Stimulated activated CD4-positive, alpha-beta T cell treated with anti-CD3 and anti-CD28 coated beads, Interleukin-4, amount 100 ng/mL, for 48 hours (primary cell): ENCODE measurements around the gene UFSP1.

Experiments
- DNase-seq, 2 donors: peaks; one replicate each; pipeline ENCODE4 v3.0.0-alpha.2; 2020; ENCODE audit warnings: low read depth in 2 of 2

Gene UFSP1

GRCh38 chr7:100882785-100883526, 6.6 kb downstream of the UFSP1 start:
- no peak for DNase-seq

GRCh38 chr7:100882201-100882600, 7.3 kb downstream of the UFSP1 start:
- DNase-seq: no peak

DNA sequence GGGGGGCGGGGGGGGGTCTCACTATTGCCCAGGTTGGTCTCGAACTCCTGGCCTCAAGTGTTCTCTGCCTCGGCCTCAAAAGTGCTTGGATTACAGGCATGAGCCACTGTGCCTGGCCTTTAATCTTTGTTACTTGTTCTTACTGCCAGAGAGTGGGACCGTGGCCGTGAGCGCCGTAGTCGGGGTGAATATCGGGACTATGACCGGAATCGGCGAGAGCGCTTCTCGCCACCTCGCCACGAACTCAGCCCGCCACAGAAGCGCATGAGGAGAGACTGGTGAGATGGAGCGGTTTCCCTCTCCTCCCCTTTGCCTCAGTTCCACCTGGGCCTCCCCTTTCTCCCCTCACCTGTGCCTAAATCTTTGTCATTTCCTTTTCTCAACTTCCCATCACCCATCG, 8.4 kb downstream of the UFSP1 start:
- no peak for DNase-seq

- DNase-seq: no peak
These were observed 8.9 kb downstream of the UFSP1 start for GRCh38 chr7:100880645-100881044.

DNA sequence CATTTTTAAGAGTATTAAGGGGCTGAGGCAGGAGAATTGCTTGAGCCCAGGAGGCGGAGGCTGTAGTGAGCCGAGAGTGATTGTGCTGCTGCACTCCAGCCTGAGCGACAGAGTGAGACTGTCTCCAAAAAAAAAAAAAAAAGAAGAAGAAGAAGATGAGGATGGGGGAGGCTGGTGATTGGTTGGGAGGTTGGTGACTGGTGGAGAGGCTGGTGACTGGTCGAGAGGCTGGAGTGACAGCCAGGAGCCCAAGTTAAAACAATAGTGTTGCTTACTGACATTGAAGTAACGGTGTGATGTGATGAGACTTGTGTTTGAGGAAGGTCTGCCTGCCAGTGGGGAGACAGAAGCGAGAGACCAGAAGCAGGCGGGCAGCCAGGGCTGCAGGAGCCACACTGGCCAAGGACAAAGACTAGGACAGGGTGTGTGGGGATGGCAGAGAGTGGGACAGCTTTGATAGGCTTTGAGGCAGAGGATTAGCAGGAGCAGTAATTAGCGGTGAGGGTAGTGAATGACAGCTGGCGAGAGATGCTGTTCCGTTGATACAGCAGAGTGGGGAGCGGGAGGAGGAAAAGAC, 9.7 kb downstream of the UFSP1 start:
- DNase-seq: no peak

GRCh38 chr7:100878685-100879084, 10.8 kb downstream of the UFSP1 start:
- DNase-seq: no peak

DNA sequence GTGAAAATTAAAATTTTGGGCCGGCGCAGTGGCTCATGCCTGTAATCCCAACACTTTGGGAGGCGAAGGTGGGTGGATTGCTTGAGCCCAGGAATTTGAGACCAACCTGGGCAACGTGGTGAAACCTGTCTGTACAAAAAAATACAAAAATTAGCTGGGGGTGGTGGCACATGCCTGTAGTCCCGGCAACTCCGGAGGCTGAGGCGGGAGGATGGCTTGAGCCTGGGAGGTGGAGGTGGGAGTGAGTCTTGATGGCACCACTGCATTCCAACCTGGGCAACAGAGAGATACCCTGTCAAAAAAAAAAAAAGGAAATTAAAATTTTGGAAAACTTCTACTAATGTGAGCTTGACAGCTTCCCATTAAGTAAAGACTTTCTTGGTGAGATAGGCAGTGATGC, 11.5 kb downstream of the UFSP1 start:
- no peak for DNase-seq

DNA sequence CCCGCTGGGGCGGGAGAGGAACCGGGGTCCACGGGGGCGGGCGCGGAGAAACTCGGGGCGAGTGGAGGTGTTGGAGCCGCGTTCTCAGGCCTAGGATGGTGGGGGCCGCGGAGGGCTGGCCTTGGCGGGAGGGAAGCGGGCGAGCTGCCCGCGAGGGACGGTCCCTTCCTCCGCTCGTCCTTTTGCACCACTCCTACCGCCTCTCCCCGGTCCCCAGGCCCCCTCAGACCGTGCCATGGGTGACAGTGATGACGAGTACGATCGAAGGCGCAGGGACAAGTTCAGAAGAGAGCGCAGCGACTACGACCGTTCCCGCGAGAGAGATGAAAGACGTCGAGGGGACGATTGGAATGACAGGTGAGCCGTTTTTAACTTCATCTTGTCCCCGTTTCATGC, 14.2 kb downstream of the UFSP1 start:
- no peak for DNase-seq

- DNase-seq: peak; percentile 98
These were observed 14.7 kb downstream of the UFSP1 start, which contains the start of gene SRRT for GRCh38 chr7:100874577-100875355. Gene SRRT (plus strand): TSS chr7:100875103. CDS start chr7:100875591, 488 bp downstream.

- DNase-seq: no peak
These were observed 15.3 kb downstream of the UFSP1 start for GRCh38 chr7:100874300-100874576.

DNA sequence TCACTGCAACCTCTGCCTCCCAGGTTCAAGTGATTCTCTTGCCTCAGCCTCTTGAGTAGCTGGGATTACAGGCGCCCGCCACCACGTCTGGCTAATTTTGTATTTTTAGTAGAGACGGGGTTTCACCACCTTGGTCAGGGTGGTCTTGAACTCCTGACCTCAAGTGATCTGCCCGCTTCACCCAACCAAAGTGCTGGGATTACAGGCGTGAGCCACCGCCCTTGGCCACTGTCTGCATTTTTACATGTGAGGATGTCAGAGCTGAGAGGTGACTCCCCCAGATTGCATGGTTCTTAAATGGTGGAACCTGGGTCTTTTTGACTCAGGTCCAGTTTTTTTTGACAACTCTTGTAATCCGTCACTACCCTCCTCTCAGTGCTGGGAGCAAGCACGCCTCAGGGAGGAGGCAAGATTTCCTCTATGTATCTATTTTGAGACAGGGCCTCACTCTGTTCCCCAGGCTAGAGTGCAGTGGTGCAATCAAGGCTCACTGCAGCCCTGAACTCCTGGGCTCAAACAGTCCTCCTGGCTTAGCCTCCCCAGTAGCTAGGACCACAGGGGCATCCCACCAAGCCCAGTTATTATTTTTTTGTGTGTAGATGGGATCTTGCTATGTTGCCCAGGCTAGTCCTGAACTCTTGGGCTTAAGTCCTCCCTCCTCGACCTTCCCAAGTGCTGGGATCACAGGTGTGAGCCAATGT, 15.8 kb downstream of the UFSP1 start:
- DNase-seq: no peak

- no peak for DNase-seq
These were observed 21.6 kb downstream of the UFSP1 start for GRCh38 chr7:100867776-100868485.

GRCh38 chr7:100867040-100867775, 22.3 kb downstream of the UFSP1 start, which contains the start of gene TRIP6:
Gene TRIP6 (plus strand): TSS chr7:100867387. CDS start chr7:100867498, 111 bp downstream.
- DNase-seq: peak; percentile 57 to 68

DNA sequence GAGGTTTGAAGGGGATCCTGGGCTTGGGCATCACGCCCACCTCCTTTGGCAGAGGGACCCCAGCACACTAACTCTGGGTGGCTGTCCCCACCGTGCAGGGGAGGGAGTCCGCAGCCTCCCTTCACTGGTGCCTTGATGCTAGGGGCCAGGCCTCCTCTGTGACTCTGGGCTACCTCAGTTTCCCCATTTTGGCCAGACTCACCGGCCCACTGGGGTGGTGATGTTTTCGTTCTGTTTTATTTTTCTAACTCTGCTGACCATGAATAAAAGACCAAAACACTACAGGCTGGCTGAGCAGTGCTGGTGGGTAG, 22.8 kb downstream of the UFSP1 start:
- no peak for DNase-seq

DNA sequence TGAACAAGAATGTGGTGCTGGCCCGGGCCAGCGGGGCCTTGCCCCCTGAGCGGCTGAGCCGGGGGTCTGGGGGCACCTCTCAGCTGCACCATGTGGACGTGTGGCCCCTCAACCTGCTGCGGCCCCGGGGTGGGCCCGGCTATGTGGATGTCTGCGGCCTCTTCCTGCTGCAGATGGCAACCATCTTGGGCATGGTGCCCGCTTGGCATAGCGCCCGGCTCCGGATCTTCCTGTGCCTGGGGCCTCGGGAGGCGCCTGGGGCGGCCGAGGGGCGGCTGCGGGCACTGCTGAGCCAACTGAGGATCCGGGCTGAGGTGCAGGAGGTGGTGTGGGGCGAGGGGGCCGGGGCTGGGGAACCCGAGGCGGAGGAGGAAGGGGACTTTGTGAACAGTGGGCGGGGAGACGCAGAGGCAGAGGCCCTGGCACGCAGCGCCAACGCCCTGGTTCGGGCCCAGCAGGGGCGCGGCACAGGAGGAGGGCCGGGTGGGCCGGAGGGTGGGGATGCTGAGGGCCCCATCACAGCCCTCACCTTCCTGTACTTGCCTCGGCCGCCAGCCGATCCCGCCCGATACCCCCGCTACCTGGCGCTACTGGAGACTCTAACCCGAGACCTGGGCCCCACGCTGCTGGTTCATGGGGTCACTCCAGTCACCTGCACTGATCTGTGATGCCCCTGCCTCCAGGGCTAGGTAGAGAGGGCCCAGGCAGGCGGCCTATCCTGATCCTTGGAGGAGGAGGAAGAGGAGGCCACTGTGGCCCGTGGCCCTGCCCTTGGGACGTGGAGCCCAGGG, 23.4 kb downstream of the UFSP1 start:
- no peak for DNase-seq

- DNase-seq: no peak
These were observed 24.1 kb downstream of the UFSP1 start for GRCh38 chr7:100865372-100865911.

GRCh38 chr7:100864263-100864845, 25.2 kb downstream of the UFSP1 start:
- no peak for DNase-seq

DNA sequence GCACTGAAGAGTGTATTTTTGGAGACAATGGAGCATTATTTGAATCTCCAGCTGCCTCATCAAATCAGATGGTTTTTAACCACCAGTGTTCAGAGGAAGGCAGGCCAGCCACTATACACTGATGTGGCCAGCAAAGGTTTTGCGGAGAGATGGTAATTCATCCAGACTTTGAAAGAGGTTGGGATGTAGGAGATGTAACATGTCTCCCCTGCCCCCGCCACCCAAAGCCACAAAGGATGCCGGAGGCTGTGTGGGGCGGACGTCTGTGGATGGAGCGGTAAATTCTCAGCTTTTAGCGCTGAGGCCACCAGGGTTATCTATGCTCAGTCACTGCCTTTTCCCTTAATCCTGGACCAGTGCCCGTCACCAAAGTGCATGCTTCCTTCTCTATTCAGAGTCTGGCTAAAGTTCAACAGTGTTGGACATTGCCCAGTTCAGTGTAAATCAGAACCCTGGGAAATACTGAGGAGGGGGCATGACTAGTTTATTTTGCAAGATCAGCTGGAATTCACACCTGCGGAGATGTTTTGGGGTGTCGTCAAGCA, 26.0 kb downstream of the UFSP1 start:
- no peak for DNase-seq

DNA sequence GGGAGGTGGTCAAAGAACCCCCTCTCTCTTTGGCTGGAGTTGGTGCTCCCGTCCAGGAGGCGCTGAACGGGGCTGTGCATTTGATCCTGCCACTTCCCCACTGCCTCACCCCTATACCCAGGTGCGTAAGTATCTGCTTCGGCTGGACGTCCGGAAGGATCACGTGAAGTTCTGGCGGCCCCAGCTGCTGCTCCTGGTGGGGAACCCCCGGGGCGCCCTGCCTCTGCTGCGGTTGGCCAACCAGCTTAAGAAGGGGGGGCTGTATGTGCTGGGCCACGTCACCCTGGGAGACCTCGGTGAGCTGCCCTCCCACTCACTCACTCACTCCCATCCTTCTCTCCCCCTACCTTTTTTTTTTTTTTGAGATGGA, 27.9 kb downstream of the UFSP1 start:
- no peak for DNase-seq
